Esophagus squamous epithelium (tissue), 4 donors: ENCODE results near the gene TAF1L.

Source experiments
- CTCF ChIP-seq, 6 experiments: fragments of 450-650 bp in 4 of 6; fragments of 200-600 bp in 2 of 6; sonication (generic) in 2 of 6; IDR thresholded peaks; one replicate each; pipeline ENCODE4 v1.5.1; 2016 to 2019; ENCODE audit warnings: antibody characterized with exemption in 6 of 6, mild to moderate bottlenecking in 4 of 6, moderate library complexity in 4 of 6
- POLR2A ChIP-seq, 4 donors: fragments of 450-650 bp; IDR thresholded peaks; one replicate each; pipeline ENCODE4 v1.6.1; 2017; ENCODE audit warnings: antibody characterized with exemption in 4 of 4, mild to moderate bottlenecking in 4 of 4, moderate library complexity in 3 of 4

GRCh38 chr9:32581512-32582143 lies 53.8 kb downstream of the TAF1L start:
- TF ChIP-seq CTCF (IDR thresholded peaks at IDR 0.05) (peak in 5 of 6 experiments; percentile 10 to 55 (median 39)), POLR2A (IDR thresholded peaks at IDR 0.05) (no peak)
